ENCODE measurements around the gene FBXL4. TPM values are rescaled to one million over a fixed set of nuclear protein-coding genes. Genes with fewer than 3 reads are reported as not detected.

Gene FBXL4
- total and polyA plus RNA-seq, 2 of the 8 experiments (the other 6 are each of a cell fraction or from before 2014, with no cell fraction given) = 6.9 to 13.8 TPM

- no peak for TF ChIP-seq CHD7 (IDR thresholded peaks at IDR 0.05; ENCODE audit: insufficient replicate concordance, low read length)
- TF ChIP-seq CBX8 (IDR thresholded peaks at IDR 0.05; ENCODE audit: borderline replicate concordance, low read depth, low read length) = peak; percentile 40; the same call in 1 of the 2 replicates
- TF ChIP-seq EZH2 (IDR thresholded peaks at IDR 0.05; ENCODE audit: low read depth, low read length, severe bottlenecking) = peak; percentile 72
- TF ChIP-seq ATF3 (IDR thresholded peaks at IDR 0.05; ENCODE audit: insufficient read depth, low read depth, low read length) = no peak
- peak; percentile 39 for TF ChIP-seq KDM4A (IDR thresholded peaks at IDR 0.05; ENCODE audit: low read depth, low read length, severe bottlenecking)
- no peak for TF ChIP-seq NANOG (IDR thresholded peaks at IDR 0.05; ENCODE audit: insufficient read depth, low read depth, low read length, poor library complexity, severe bottlenecking)
- peak; percentile 94 for TF ChIP-seq EGR1 (IDR thresholded peaks at IDR 0.05; ENCODE audit: borderline replicate concordance, low read depth, low read length)
- peak; percentile 47; the same call in 1 of the 2 replicates for TF ChIP-seq TBP (IDR thresholded peaks at IDR 0.05; ENCODE audit: low read depth, low read length)
Observed at GRCh38 chr6:98842342-98843180, 105.2 kb downstream of the FBXL4 start (continued).

Measured in H1 (cell line).